Measurements from ENCODE around the gene CHST8. TPM values are rescaled to one million over a fixed set of nuclear protein-coding genes. Genes with fewer than 3 reads are reported as not detected.

The CHST8 gene
- total and polyA plus RNA-seq, 2 donors from 2014 or later, result 0.28 TPM; not detected in 1

- Histone ChIP-seq H3K4me1 (ENCODE audit: control insufficient read depth in 2 of 3, insufficient read depth in 2 of 3, low read depth in 1 of 3, low read length in 3 of 3) (no peaks in the 10 kb centered on the region), H3K27ac (ENCODE audit: low read depth in 2 of 2, low read length in 2 of 2) (no peak overlapping the region), H3K27me3 (ENCODE audit: control insufficient read depth, insufficient read depth, low read length) (no peaks in the 10 kb centered on the region), H3K36me3 (ENCODE audit: control insufficient read depth in 2 of 3, insufficient read depth in 3 of 3, low read length in 3 of 3) (peaks cover 0 to 6% (median 0%) of the 10 kb centered on the region in 3 donors), H3K9ac (ENCODE audit: low read length in 3 of 3) (no peak overlapping the region), H3K9me3 (ENCODE audit: control insufficient read depth in 2 of 3, insufficient read depth in 1 of 3, low read length in 3 of 3) (no peaks in the 10 kb centered on the region), H3K4me3 (ENCODE audit: low read length in 3 of 3) (no peak overlapping the region)
- DNase-seq, result no peak
- no peak for TF ChIP-seq CTCF (IDR thresholded peaks at IDR 0.05; ENCODE audit: borderline replicate concordance, extremely low read depth, insufficient read depth)
- FAIRE-seq, result no peak
- intact Hi-C loops (cut with DNase I), result no loop called here
These were observed 189.5 kb downstream of the CHST8 start for GRCh38 chr19:33811246-33811645.

GRCh38 chr19:33811736-33812387 lies 190.1 kb downstream of the CHST8 start:
- Histone ChIP-seq H3K4me1 (ENCODE audit: control insufficient read depth in 2 of 3, insufficient read depth in 2 of 3, low read depth in 1 of 3, low read length in 3 of 3) (no peaks in the 10 kb centered on the region), H3K27me3 (ENCODE audit: control insufficient read depth, insufficient read depth, low read length) (no peaks in the 10 kb centered on the region), H3K9me3 (ENCODE audit: control insufficient read depth in 2 of 3, insufficient read depth in 1 of 3, low read length in 3 of 3) (no peaks in the 10 kb centered on the region), H3K4me3 (ENCODE audit: low read length in 3 of 3) (no peak overlapping the region), H3K9ac (ENCODE audit: low read length in 3 of 3) (no peak overlapping the region), H3K27ac (ENCODE audit: low read depth in 2 of 2, low read length in 2 of 2) (no peak overlapping the region), H3K36me3 (ENCODE audit: control insufficient read depth in 2 of 3, insufficient read depth in 3 of 3, low read length in 3 of 3) (peaks cover 0 to 6% (median 0%) of the 10 kb centered on the region in 3 donors)
- TF ChIP-seq CTCF (IDR thresholded peaks at IDR 0.05; ENCODE audit: borderline replicate concordance, extremely low read depth, insufficient read depth), result no peak
- FAIRE-seq (no peak), DNase-seq (peak in 1 of 5 donors; percentile 22)
- intact Hi-C loops (cut with DNase I), result no loop called here

GRCh38 chr19:33812388-33813330 lies 190.9 kb downstream of the CHST8 start:
- FAIRE-seq, result no peak
- intact Hi-C loops (cut with DNase I), result no loop called here
- H3K36me3 ChIP-seq (ENCODE audit: control insufficient read depth in 2 of 3, insufficient read depth in 3 of 3, low read length in 3 of 3), result peaks cover 0 to 6% (median 0%) of the 10 kb centered on the region in 3 donors
- no peak overlapping the region for H3K9ac ChIP-seq (ENCODE audit: low read length in 3 of 3)
- H3K27ac ChIP-seq (ENCODE audit: low read depth in 2 of 2, low read length in 2 of 2), result no peak overlapping the region
- no peaks in the 10 kb centered on the region for H3K9me3 ChIP-seq (ENCODE audit: control insufficient read depth in 2 of 3, insufficient read depth in 1 of 3, low read length in 3 of 3)
- peak in 1 of 5 donors; percentile 71 for DNase-seq
- H3K27me3 ChIP-seq (ENCODE audit: control insufficient read depth, insufficient read depth, low read length), result no peaks in the 10 kb centered on the region
- H3K4me1 ChIP-seq (ENCODE audit: control insufficient read depth in 2 of 3, insufficient read depth in 2 of 3, low read depth in 1 of 3, low read length in 3 of 3), result no peaks in the 10 kb centered on the region
- no peak overlapping the region for H3K4me3 ChIP-seq (ENCODE audit: low read length in 3 of 3)
- TF ChIP-seq CTCF (IDR thresholded peaks at IDR 0.05; ENCODE audit: borderline replicate concordance, extremely low read depth, insufficient read depth), result no peak
